Mesendoderm (in vitro differentiated cells): ENCODE results near the gene HOXD10.

Experiments
- DNase-seq: peaks from one replicate; pipeline ENCODE4 v3.0.0; 2013
- H2AK5ac ChIP-seq: 2 replicates; pipeline ENCODE4 v1.6.1; 2013; ENCODE audit warnings: low read length, inconsistent platforms
- H2BK120ac ChIP-seq: 2 replicates; pipeline ENCODE4 v1.6.1; 2013; ENCODE audit warnings: low read depth, mild to moderate bottlenecking, low read length, moderate library complexity, mixed read lengths
- H2BK15ac ChIP-seq: replicated peaks from 2 replicates; pipeline ENCODE4 v1.6.1; 2013; ENCODE audit warnings: low read depth, mild to moderate bottlenecking, moderate library complexity
- H2BK5ac ChIP-seq: 2 replicates; pipeline ENCODE4 v1.6.1; 2013; ENCODE audit warnings: low read length, inconsistent platforms
- H3K18ac ChIP-seq: 2 replicates; pipeline ENCODE4 v1.6.1; 2013; ENCODE audit warnings: mild to moderate bottlenecking, low read length, mixed read lengths
- H3K23ac ChIP-seq: one replicate; pipeline ENCODE4 v1.6.1; 2013; ENCODE audit warnings: low read length
- H3K27ac ChIP-seq: 2 replicates; pipeline ENCODE4 v1.5.1; 2013; ENCODE audit warnings: low read depth, mild to moderate bottlenecking, inconsistent platforms, low read length, moderate library complexity
- H3K27me3 ChIP-seq: 2 replicates; pipeline ENCODE4 v1.6.1; 2013; ENCODE audit warnings: low read length, control low read depth, mild to moderate bottlenecking, inconsistent platforms; ENCODE audit not compliant: insufficient read depth, poor library complexity
- H3K36me3 ChIP-seq: 2 replicates; pipeline ENCODE4 v1.6.1; 2013; ENCODE audit warnings: low read length, inconsistent platforms; ENCODE audit not compliant: control insufficient read depth, insufficient read depth
- H3K4ac ChIP-seq: one replicate; pipeline ENCODE4 v1.6.1; 2013; ENCODE audit warnings: low read depth, mild to moderate bottlenecking, low read length, moderate library complexity
- H3K4me1 ChIP-seq: 2 replicates; pipeline ENCODE4 v1.6.1; 2013; ENCODE audit warnings: low read depth, low read length, inconsistent platforms; ENCODE audit not compliant: control insufficient read depth
- H3K4me2 ChIP-seq: 2 replicates; pipeline ENCODE4 v1.6.1; 2013; ENCODE audit warnings: low read length
- H3K4me3 ChIP-seq: 2 replicates; pipeline ENCODE4 v1.5.1; 2013; ENCODE audit warnings: mild to moderate bottlenecking, low read length
- H3K56ac ChIP-seq: one replicate; pipeline ENCODE4 v1.6.1; 2013; ENCODE audit warnings: low read length
- H3K79me1 ChIP-seq: 2 replicates; pipeline ENCODE4 v1.6.1; 2013; ENCODE audit warnings: low read length, inconsistent platforms
- H3K79me2 ChIP-seq: 2 replicates; pipeline ENCODE4 v1.6.1; 2013; ENCODE audit warnings: mild to moderate bottlenecking, low read length; ENCODE audit not compliant: control insufficient read depth, insufficient read depth
- H3K9ac ChIP-seq: 2 replicates; pipeline ENCODE4 v1.6.1; 2013; ENCODE audit warnings: low read length, inconsistent platforms
- H4K5ac ChIP-seq: one replicate; pipeline ENCODE4 v1.6.1; 2013; ENCODE audit warnings: low read length
- H4K8ac ChIP-seq: one replicate; pipeline ENCODE4 v1.6.1; 2013; ENCODE audit warnings: low read depth, mild to moderate bottlenecking, control low read depth, low read length, moderate library complexity
- WGBS: extraction: QIAGEN DNeasy Blood & Tissue Kit; methylation state at CpG from one replicate; pipeline ENCODE4 v1.1.7; 2013; ENCODE audit warnings: low lambda C conversion rate, missing lambda C conversion rate; ENCODE audit not compliant: insufficient coverage; ENCODE audit errors: extremely low coverage; 5-methylcytosine and 5-hydroxymethylcytosine counted together

The HOXD10 gene

GRCh38 chr2:176107731-176108181 lies 8.8 kb upstream of the HOXD10 start:
- Histone ChIP-seq H4K8ac (no peak overlapping the region), H3K23ac (no peak overlapping the region), H2AK5ac (no peak overlapping the region), H3K79me2 (no peaks in the 10 kb centered on the region), H3K4ac (no peak overlapping the region), H3K18ac (no peak overlapping the region), H3K4me2 (no peak overlapping the region), H3K4me3 (no peak overlapping the region), H3K4me1 (no peaks in the 10 kb centered on the region), H3K79me1 (no peaks in the 10 kb centered on the region), H3K27me3 (peaks cover 85% of the 10 kb centered on the region), H2BK120ac (no peak overlapping the region), H3K27ac (no peak overlapping the region), H2BK15ac (no peak overlapping the region), H2BK5ac (no peak overlapping the region), H3K36me3 (no peaks in the 10 kb centered on the region), H3K9ac (no peak overlapping the region), H4K5ac (no peak overlapping the region), H3K56ac (no peak overlapping the region)
- no peak for DNase-seq
- WGBS = no CpG with 5 or more reads among the region's 59 CpGs

- H3K18ac ChIP-seq = no peak overlapping the region
- no peak overlapping the region for H3K27ac ChIP-seq
- no peak overlapping the region for H3K9ac ChIP-seq
- H3K79me1 ChIP-seq = no peaks in the 10 kb centered on the region
- no peak overlapping the region for H3K4me3 ChIP-seq
- H3K4ac ChIP-seq = no peak overlapping the region
- no peaks in the 10 kb centered on the region for H3K36me3 ChIP-seq
- no peak overlapping the region for H4K8ac ChIP-seq
- DNase-seq = no peak
- peaks cover 85% of the 10 kb centered on the region for H3K27me3 ChIP-seq
- H3K56ac ChIP-seq = no peak overlapping the region
- no peak overlapping the region for H2AK5ac ChIP-seq
- no peak overlapping the region for H2BK15ac ChIP-seq
- H3K4me1 ChIP-seq = no peaks in the 10 kb centered on the region
- H3K79me2 ChIP-seq = no peaks in the 10 kb centered on the region
- H3K23ac ChIP-seq = no peak overlapping the region
- H2BK120ac ChIP-seq = no peak overlapping the region
- H4K5ac ChIP-seq = no peak overlapping the region
- no peak overlapping the region for H2BK5ac ChIP-seq
- no peak overlapping the region for H3K4me2 ChIP-seq
- no CpG with 5 or more reads among the region's 26 CpGs for WGBS
These were observed 7.2 kb upstream of the HOXD10 start for GRCh38 chr2:176109192-176109901.

GRCh38 chr2:176109946-176110345 lies 6.6 kb upstream of the HOXD10 start:
- Histone ChIP-seq H3K23ac (no peak overlapping the region), H3K4me2 (no peak overlapping the region), H3K27ac (no peak overlapping the region), H3K18ac (no peak overlapping the region), H3K9ac (no peak overlapping the region), H3K27me3 (peaks cover 86% of the 10 kb centered on the region), H2AK5ac (no peak overlapping the region), H3K4me3 (no peak overlapping the region), H3K36me3 (no peaks in the 10 kb centered on the region), H2BK5ac (no peak overlapping the region), H2BK120ac (no peak overlapping the region), H3K56ac (no peak overlapping the region), H2BK15ac (no peak overlapping the region), H3K79me1 (no peaks in the 10 kb centered on the region), H3K4ac (no peak overlapping the region), H4K5ac (no peak overlapping the region), H4K8ac (no peak overlapping the region), H3K79me2 (no peaks in the 10 kb centered on the region), H3K4me1 (no peaks in the 10 kb centered on the region)
- WGBS = no CpG with 5 or more reads among the region's 4 CpGs
- no peak for DNase-seq

- Histone ChIP-seq H3K4me1 (no peaks in the 10 kb centered on the region), H3K4ac (no peak overlapping the region), H2BK15ac (no peak overlapping the region), H3K27ac (no peak overlapping the region), H3K18ac (no peak overlapping the region), H3K23ac (no peak overlapping the region), H3K27me3 (peaks cover 85% of the 10 kb centered on the region), H3K36me3 (no peaks in the 10 kb centered on the region), H3K4me3 (no peak overlapping the region), H3K56ac (no peak overlapping the region), H4K5ac (no peak overlapping the region), H2BK120ac (no peak overlapping the region), H3K79me2 (no peaks in the 10 kb centered on the region), H3K4me2 (no peak overlapping the region), H3K79me1 (no peaks in the 10 kb centered on the region), H2AK5ac (no peak overlapping the region), H4K8ac (no peak overlapping the region), H2BK5ac (no peak overlapping the region), H3K9ac (no peak overlapping the region)
- no CpG with 5 or more reads among the region's 7 CpGs for WGBS
- no peak for DNase-seq
These were observed 5.9 kb upstream of the HOXD10 start for GRCh38 chr2:176110415-176111308.

- Histone ChIP-seq H3K9ac (no peak overlapping the region), H2AK5ac (no peak overlapping the region), H3K27me3 (peaks cover 85% of the 10 kb centered on the region), H2BK15ac (no peak overlapping the region), H3K18ac (no peak overlapping the region), H3K56ac (no peak overlapping the region), H4K8ac (no peak overlapping the region), H3K4me1 (no peaks in the 10 kb centered on the region), H3K4me2 (no peak overlapping the region), H3K23ac (no peak overlapping the region), H3K27ac (no peak overlapping the region), H2BK5ac (no peak overlapping the region), H3K4me3 (no peak overlapping the region), H3K4ac (no peak overlapping the region), H2BK120ac (no peak overlapping the region), H3K36me3 (no peaks in the 10 kb centered on the region), H3K79me1 (no peaks in the 10 kb centered on the region), H4K5ac (no peak overlapping the region), H3K79me2 (no peaks in the 10 kb centered on the region)
- peak; percentile 86 for DNase-seq
- WGBS = no CpG with 5 or more reads among the region's 16 CpGs
These were observed 5.3 kb upstream of the HOXD10 start for GRCh38 chr2:176111309-176111663.
